Transverse colon (tissue), 4 donors: ENCODE results near the gene RAB3IL1. TPM values are rescaled to one million over a fixed set of nuclear protein-coding genes. Genes with fewer than 3 reads are reported as not detected.

Experiments
- DNase-seq: peaks from one replicate; pipeline ENCODE4 v3.0.0-alpha.2; 2019
- H3K27ac ChIP-seq, 4 donors: fragments of 200-600 bp; sonication (generic); 2 replicates each; pipeline ENCODE4 v1.5.1; 2016 to 2018; ENCODE audit warnings: inconsistent platforms in 4 of 4
- H3K27me3 ChIP-seq: fragments of 200-600 bp; sonication (generic); 2 replicates; pipeline ENCODE4 v1.5.1; 2017; ENCODE audit warnings: inconsistent platforms
- H3K36me3 ChIP-seq, 4 donors: fragments of 200-600 bp; sonication (generic); 2 replicates each; pipeline ENCODE4 v1.5.1; 2017 to 2019; ENCODE audit warnings: inconsistent platforms in 4 of 4
- H3K4me1 ChIP-seq, 4 donors: fragments of 200-600 bp; sonication (generic); 2 replicates each; pipeline ENCODE4 v1.5.1; 2017 to 2020; ENCODE audit warnings: inconsistent platforms in 4 of 4
- H3K4me3 ChIP-seq, 4 donors: fragments of 200-600 bp; sonication (generic); 1 replicate in 1 of 4; 2 replicates in 3 of 4; pipeline versions ENCODE4 v1.5.1 to v1.6.1; 2017 to 2019; ENCODE audit warnings: inconsistent platforms in 4 of 4
- H3K9me3 ChIP-seq, 2 donors: fragments of 200-600 bp; sonication (generic); 2 replicates each; pipeline ENCODE4 v1.5.1; 2017 to 2019; ENCODE audit warnings: inconsistent platforms in 2 of 2
- EP300 ChIP-seq: sonication (generic); formaldehyde crosslinking; IDR thresholded peaks from one replicate; pipeline ENCODE4 v1.6.1; 2017; ENCODE audit warnings: antibody characterized with exemption, low read depth
- POLR2A ChIP-seq: fragments of 450-650 bp; IDR thresholded peaks from one replicate; pipeline ENCODE4 v1.6.1; 2016; ENCODE audit warnings: antibody characterized with exemption, mild to moderate bottlenecking, moderate library complexity
- POLR2AphosphoS5 ChIP-seq, 3 donors: sonication (generic); formaldehyde crosslinking; IDR thresholded peaks; one replicate each; pipeline ENCODE4 v1.6.1; 2016; ENCODE audit warnings: antibody characterized with exemption in 3 of 3
- WGBS, 2 donors: methylation state at CpG; one replicate each; pipeline ENCODE4 v1.1.5; 2018; ENCODE audit warnings: low coverage in 1 of 2; 5-methylcytosine and 5-hydroxymethylcytosine counted together
- in situ Hi-C, 4 donors: fragments of 200-750 bp; cut with MboI; loops; one replicate each; pipeline versions ENCODE4 v1.15.0 to v1.15.1; 2017; ENCODE audit warnings: low sequenced_read_pairs in 3 of 4, low pct_ligation_motif_present in 1 of 4, low pct_unique_long_range_greater_than_20kb in 1 of 4
- intact Hi-C: fragments of 100-400 bp; cut with DNase I; formaldehyde crosslinking; loops from one replicate; pipeline ENCODE4 v1.15.1; 2023; ENCODE audit warnings: low total_unique reads
- total RNA-seq, 4 donors: library from RNA; depleted of rRNA; stranded (reverse); fragments of >200 nt; gene quantifications; one replicate each; pipeline ENCODE4 v1.1.0, GENCODE V29; 2016
- TF ChIP-seq, protein P1 (sequence below), 5 experiments: fragments of 200-600 bp in 3 of 5; fragments of 450-650 bp in 2 of 5; sonication (generic) in 3 of 5; IDR thresholded peaks; 1 replicate in 2 of 5; 2 replicates in 3 of 5; pipeline ENCODE4 v1.5.1; 2016 to 2017; ENCODE audit warnings: antibody characterized with exemption in 5 of 5, inconsistent platforms in 3 of 5, mild to moderate bottlenecking in 2 of 5, moderate library complexity in 1 of 5

The RAB3IL1 gene
- total RNA-seq, 4 donors from 2014 or later = 1.2 to 7.6 (median 5.9) TPM

DNA sequence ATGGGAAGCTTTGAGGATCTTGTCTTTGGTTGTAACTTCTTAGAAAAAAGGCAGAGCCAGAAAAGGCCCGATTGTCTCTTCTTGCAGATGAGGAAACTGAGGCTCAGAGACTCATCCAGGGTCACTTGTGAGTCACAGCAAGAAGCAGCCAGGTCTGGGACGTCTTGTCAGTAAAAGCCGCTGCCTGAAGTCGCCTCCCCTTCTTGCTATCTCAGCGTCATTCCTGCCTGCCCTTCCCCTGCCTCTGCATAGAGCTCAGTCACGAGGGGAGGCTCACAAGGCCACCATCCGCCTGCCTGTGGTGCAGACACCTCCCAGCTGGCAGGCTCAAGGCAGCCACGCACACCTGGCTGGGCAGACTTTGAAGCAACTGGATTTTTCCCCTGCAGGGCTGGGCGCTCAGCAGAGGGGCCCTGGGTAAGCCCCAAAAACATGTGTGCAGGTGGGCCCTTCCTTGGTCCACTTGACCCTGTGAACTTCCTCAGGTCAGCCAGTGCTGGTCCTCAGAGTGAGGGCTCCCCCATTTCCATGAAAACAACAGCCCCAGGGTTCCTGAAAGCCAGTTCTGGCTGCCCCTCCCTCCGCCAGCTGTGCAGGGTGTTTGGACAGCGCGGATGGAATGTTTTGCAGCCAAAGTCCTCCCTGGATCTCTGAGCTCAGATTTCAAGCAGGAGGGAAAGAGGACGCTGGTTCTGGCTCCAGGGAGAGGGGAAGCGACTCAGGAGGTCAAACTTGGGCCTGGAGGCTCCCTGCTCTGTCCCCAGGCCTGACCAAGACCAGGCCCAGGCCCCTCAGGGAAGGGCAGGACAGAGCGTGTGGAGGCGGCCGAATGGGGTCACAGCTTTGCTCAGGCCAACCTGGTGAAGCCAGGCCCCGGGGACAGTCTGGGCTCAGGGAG lies 6.0 kb upstream of the RAB3IL1 start:
- H3K36me3 ChIP-seq = no peaks in the 10 kb centered on the region
- H3K4me1 ChIP-seq = peaks cover 0 to 22% (median 2%) of the 10 kb centered on the region in 4 donors
- peak in 2 of 3 donors; percentile 8 to 41 for TF ChIP-seq POLR2AphosphoS5 (IDR thresholded peaks at IDR 0.05)
- TF ChIP-seq, protein P1, sequence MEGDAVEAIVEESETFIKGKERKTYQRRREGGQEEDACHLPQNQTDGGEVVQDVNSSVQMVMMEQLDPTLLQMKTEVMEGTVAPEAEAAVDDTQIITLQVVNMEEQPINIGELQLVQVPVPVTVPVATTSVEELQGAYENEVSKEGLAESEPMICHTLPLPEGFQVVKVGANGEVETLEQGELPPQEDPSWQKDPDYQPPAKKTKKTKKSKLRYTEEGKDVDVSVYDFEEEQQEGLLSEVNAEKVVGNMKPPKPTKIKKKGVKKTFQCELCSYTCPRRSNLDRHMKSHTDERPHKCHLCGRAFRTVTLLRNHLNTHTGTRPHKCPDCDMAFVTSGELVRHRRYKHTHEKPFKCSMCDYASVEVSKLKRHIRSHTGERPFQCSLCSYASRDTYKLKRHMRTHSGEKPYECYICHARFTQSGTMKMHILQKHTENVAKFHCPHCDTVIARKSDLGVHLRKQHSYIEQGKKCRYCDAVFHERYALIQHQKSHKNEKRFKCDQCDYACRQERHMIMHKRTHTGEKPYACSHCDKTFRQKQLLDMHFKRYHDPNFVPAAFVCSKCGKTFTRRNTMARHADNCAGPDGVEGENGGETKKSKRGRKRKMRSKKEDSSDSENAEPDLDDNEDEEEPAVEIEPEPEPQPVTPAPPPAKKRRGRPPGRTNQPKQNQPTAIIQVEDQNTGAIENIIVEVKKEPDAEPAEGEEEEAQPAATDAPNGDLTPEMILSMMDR (IDR thresholded peaks at IDR 0.05) = no peak
- no peak overlapping the region for H3K4me3 ChIP-seq
- H3K27ac ChIP-seq = peak overlapping the region; percentile 64 to 82 (median 76)
- WGBS, 2 donors = 0 to 46% methylated on average over 2 to 15 of the region's 18 CpGs
- peaks cover 34% of the 10 kb centered on the region for H3K27me3 ChIP-seq
- peak; percentile 59 for DNase-seq
- in situ Hi-C loops (no loop called here), intact Hi-C loops (no loop called here)
- no peaks in the 10 kb centered on the region for H3K9me3 ChIP-seq

DNA sequence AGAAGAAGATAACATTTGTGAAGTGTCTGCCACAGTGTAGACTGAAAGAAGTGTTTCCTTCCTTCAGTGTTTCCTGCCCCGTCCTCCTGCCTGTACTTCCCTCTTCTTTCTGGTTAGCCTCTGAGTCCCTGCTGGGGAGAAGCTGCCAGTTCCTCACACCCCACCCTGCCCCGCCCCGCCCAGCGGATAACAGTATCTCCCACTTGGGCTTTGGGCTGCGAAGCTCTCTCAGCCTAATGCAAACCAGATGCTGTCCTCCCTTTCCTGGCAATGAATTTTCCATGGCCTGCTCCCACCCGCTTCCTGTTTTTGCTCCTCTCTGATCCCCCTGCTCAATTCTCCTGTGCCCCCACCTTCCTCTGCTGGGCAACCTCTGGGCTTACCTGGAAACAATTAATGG lies 5.2 kb upstream of the RAB3IL1 start:
- TF ChIP-seq EP300 (no peak), POLR2A (no peak), POLR2AphosphoS5 (IDR thresholded peaks at IDR 0.05) (no peak)
- TF ChIP-seq, protein P1 (IDR thresholded peaks at IDR 0.05) = no peak
- intact Hi-C loops (no loop called here), in situ Hi-C loops (no loop called here)
- WGBS, 2 donors = 20 to 40% methylated on average over 1 to 6 of the region's 6 CpGs
- H3K4me3 ChIP-seq = no peak overlapping the region
- no peaks in the 10 kb centered on the region for H3K9me3 ChIP-seq
- peaks cover 43% of the 10 kb centered on the region for H3K27me3 ChIP-seq
- peak; percentile 55 for DNase-seq
- no peaks in the 10 kb centered on the region for H3K36me3 ChIP-seq
- H3K27ac ChIP-seq = peak overlapping the region; percentile 64 to 82 (median 76)
- peaks cover 0 to 30% (median 8%) of the 10 kb centered on the region in 4 donors for H3K4me1 ChIP-seq

DNA sequence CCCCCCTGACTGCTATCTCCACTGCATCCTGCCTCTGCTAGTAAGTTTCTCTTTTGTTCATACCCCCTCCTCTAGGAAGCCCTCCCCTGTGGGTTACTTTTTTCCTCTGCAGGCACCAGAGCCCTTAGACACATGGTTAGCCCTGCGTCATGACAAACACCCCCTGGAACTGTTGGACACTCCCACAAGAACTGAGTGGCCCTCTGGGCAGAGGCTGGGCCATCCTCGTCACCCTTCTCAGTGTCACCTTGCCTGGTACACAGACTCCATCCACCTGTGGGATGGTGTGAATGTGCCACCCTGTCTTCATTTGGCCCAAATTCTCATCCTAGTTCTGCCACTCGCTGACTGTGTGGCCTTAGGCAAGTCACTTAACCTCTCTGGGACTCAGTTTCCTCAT lies 4.1 kb upstream of the RAB3IL1 start:
- TF ChIP-seq, protein P1 (IDR thresholded peaks at IDR 0.05) = no peak
- TF ChIP-seq EP300 (no peak), POLR2AphosphoS5 (IDR thresholded peaks at IDR 0.05) (no peak), POLR2A (no peak)
- Histone ChIP-seq H3K4me1 (peaks cover 0 to 37% (median 12%) of the 10 kb centered on the region in 4 donors), H3K4me3 (no peak overlapping the region), H3K9me3 (no peaks in the 10 kb centered on the region), H3K27ac (peak overlapping the region in 1 of 4 donors; percentile 82), H3K27me3 (peaks cover 52% of the 10 kb centered on the region), H3K36me3 (no peaks in the 10 kb centered on the region)
- 67 to 93% methylated on average over 1 to 3 of the region's 3 CpGs for WGBS, 2 donors
- no peak for DNase-seq
- intact Hi-C loops = no loop called here
- in situ Hi-C loops = no loop called here

DNA sequence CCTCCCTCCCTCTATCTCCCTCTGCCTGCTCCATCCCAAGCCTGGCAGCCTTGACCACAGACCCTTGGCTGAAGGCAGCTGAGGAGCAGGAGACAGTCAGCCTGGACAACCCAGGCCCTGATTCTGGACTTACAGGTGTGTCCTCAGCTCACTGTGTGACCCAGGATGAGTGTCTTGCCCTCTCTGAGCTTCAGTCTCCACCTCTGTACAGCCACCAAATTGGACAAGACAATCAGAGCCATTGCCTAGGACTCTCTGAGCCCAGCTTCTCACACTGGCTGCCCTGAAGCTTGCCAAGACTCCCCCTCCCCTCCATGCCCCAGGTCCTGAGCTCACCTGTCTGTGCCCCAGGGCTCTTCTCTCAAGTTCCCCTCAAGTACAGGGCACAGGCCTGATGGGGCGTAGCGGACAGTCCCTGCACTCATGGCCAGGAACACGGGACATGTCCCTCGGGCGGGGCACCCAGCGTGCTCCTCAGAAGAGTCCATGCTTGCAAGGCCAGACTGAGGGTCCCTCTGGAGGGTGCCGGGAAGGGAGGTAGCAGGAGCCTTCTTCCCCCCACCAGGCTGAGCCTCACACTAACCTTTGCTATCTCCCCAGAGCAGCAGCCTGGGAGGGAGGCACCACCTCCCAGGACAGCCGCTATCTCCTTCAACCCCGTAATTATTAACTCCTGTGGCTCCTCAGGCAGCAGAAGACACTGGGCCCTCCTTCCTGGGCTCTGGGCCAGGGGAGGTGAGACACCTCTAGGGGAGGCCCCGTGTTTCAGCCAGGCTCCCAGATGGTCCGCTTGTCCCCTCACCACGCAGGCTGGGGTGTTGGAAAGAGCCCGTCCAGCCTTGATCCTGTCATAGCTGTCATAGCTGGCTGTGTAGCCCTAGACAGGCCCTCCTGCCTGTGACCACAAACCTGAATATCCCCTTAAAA lies 2.6 kb upstream of the RAB3IL1 start:
- Histone ChIP-seq H3K4me3 (no peak overlapping the region), H3K9me3 (no peaks in the 10 kb centered on the region), H3K36me3 (no peaks in the 10 kb centered on the region), H3K27ac (peak overlapping the region; percentile 11 to 72 (median 65)), H3K27me3 (peaks cover 55% of the 10 kb centered on the region), H3K4me1 (peaks cover 0 to 37% (median 12%) of the 10 kb centered on the region in 4 donors)
- no peak for TF ChIP-seq POLR2A
- TF ChIP-seq POLR2AphosphoS5 (IDR thresholded peaks at IDR 0.05) = no peak
- TF ChIP-seq, protein P1 (IDR thresholded peaks at IDR 0.05) = no peak
- no peak for TF ChIP-seq EP300
- intact Hi-C loops = no loop called here
- in situ Hi-C loops = no loop called here
- 45% methylated on average over 10 of the region's 13 CpGs; no CpG with 5 or more reads in 1 of the 2 donors for WGBS, 2 donors
- no peak for DNase-seq
